ENCODE data around the gene TMEM150A.

The TMEM150A gene

GRCh38 chr2:85589982-85590791 is 12.3 kb downstream of the TMEM150A start:
- Histone ChIP-seq H3K9ac (no peak overlapping the region), H4K20me1 (ENCODE audit: insufficient read depth) (no peaks in the 10 kb centered on the region), H3K27ac (no peak overlapping the region), H3K27me3 (ENCODE audit: insufficient read depth, low read depth) (no peaks in the 10 kb centered on the region), H3K4me1 (ENCODE audit: low read depth, poor library complexity, severe bottlenecking) (peaks cover 7% of the 10 kb centered on the region), H2AFZ (ENCODE audit: low read depth) (no peak overlapping the region), H3K79me2 (ENCODE audit: insufficient read depth, low read depth) (no peaks in the 10 kb centered on the region), H3K4me3 (IDR thresholded peaks at IDR 0.05; ENCODE audit: insufficient read depth, low read depth, low read length) (no peak overlapping the region), H3K4me2 (no peak overlapping the region), H3K36me3 (ENCODE audit: insufficient read depth) (no peaks in the 10 kb centered on the region)
- TF ChIP-seq CTCF (conservative IDR thresholded peaks at IDR 0.05; ENCODE audit: low read depth, low read length): no peak

DNA sequence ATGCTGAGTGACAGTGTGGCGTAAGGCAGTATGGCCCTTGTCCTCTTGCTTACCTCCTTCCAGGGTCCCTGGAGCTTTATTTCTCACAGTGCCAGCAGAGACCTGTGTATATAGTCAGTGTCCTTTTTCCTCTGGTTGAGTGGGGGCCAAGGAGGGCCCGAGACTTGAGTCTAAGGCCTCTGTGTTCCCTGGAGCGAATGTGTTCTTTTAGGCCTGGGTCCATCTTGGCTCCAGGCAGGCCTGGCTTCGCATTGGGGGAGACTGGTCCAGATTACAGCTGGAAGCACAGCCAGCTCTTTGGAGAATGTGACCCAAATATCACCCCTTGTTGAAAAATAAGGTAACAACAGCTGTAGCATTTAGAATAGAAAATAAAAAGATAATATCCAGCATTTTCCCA is 13.3 kb downstream of the TMEM150A start:
- Histone ChIP-seq H3K27me3 (ENCODE audit: insufficient read depth, low read depth) (no peaks in the 10 kb centered on the region), H3K36me3 (ENCODE audit: insufficient read depth) (no peaks in the 10 kb centered on the region), H4K20me1 (ENCODE audit: insufficient read depth) (no peaks in the 10 kb centered on the region), H3K9ac (no peak overlapping the region), H2AFZ (ENCODE audit: low read depth) (no peak overlapping the region), H3K4me2 (no peak overlapping the region), H3K79me2 (ENCODE audit: insufficient read depth, low read depth) (no peaks in the 10 kb centered on the region), H3K4me1 (ENCODE audit: low read depth, poor library complexity, severe bottlenecking) (no peaks in the 10 kb centered on the region), H3K4me3 (IDR thresholded peaks at IDR 0.05; ENCODE audit: insufficient read depth, low read depth, low read length) (no peak overlapping the region), H3K27ac (no peak overlapping the region)
- no peak for TF ChIP-seq CTCF (conservative IDR thresholded peaks at IDR 0.05; ENCODE audit: low read depth, low read length)

DNA sequence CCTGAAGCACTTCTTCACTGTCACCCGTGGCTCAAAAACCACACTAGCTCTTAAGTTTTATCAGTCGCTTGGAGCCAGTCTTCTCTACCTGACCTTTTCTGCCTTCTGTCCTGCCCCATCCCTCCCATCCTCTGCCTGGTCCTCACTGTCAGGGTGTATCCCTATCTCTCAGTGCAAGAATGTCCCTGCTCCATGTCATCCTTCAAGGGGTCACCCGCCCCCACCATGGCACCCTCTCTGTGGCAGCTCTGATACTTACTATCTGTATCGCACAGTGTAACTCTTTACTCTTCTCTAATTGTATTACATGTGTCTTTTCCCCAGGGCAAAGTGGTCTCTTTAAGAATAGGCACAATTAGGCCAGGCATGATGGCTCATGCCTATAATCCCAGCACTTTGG is 13.9 kb downstream of the TMEM150A start:
- Histone ChIP-seq H3K27me3 (ENCODE audit: insufficient read depth, low read depth) (no peaks in the 10 kb centered on the region), H2AFZ (ENCODE audit: low read depth) (no peak overlapping the region), H3K27ac (no peak overlapping the region), H3K4me2 (no peak overlapping the region), H3K4me1 (ENCODE audit: low read depth, poor library complexity, severe bottlenecking) (no peaks in the 10 kb centered on the region), H3K9ac (no peak overlapping the region), H4K20me1 (ENCODE audit: insufficient read depth) (no peaks in the 10 kb centered on the region), H3K79me2 (ENCODE audit: insufficient read depth, low read depth) (no peaks in the 10 kb centered on the region), H3K36me3 (ENCODE audit: insufficient read depth) (no peaks in the 10 kb centered on the region), H3K4me3 (IDR thresholded peaks at IDR 0.05; ENCODE audit: insufficient read depth, low read depth, low read length) (no peak overlapping the region)
- TF ChIP-seq CTCF (conservative IDR thresholded peaks at IDR 0.05; ENCODE audit: low read depth, low read length): no peak

- H2AFZ ChIP-seq (ENCODE audit: low read depth): no peak overlapping the region
- H3K27ac ChIP-seq: no peak overlapping the region
- no peak overlapping the region for H3K4me3 ChIP-seq (IDR thresholded peaks at IDR 0.05; ENCODE audit: insufficient read depth, low read depth, low read length)
- H3K79me2 ChIP-seq (ENCODE audit: insufficient read depth, low read depth): no peaks in the 10 kb centered on the region
- no peak overlapping the region for H3K4me2 ChIP-seq
- H4K20me1 ChIP-seq (ENCODE audit: insufficient read depth): no peaks in the 10 kb centered on the region
- H3K36me3 ChIP-seq (ENCODE audit: insufficient read depth): no peaks in the 10 kb centered on the region
- H3K4me1 ChIP-seq (ENCODE audit: low read depth, poor library complexity, severe bottlenecking): no peaks in the 10 kb centered on the region
- no peaks in the 10 kb centered on the region for H3K27me3 ChIP-seq (ENCODE audit: insufficient read depth, low read depth)
- TF ChIP-seq CTCF (conservative IDR thresholded peaks at IDR 0.05; ENCODE audit: low read depth, low read length): no peak
- H3K9ac ChIP-seq: no peak overlapping the region
Measured at GRCh38 chr2:85588236-85588635, 14.3 kb downstream of the TMEM150A start.
